ENCODE measurements around the gene ATP2A2. TPM values are rescaled to one million over a fixed set of nuclear protein-coding genes. Genes with fewer than 3 reads are reported as not detected.

ATP2A2 gene
- total and polyA plus RNA-seq, 2 of the 4 experiments (the other 2 are of a cell fraction) = 166 to 225 TPM

- H2AK5ac ChIP-seq (ENCODE audit: low read depth, low read length) = no peak overlapping the region
- dilution Hi-C loops (cut with HindIII; ENCODE audit: low sequenced_read_pairs, unreplicated experiment) = no loop called here
- H4K20me1 ChIP-seq (ENCODE audit: insufficient read depth, low read length) = no peaks in the 10 kb centered on the region; the same call in 1 of the 2 replicates
- ChIA-PET CTCF (no interaction called here), POLR2A (ENCODE audit: unreplicated experiment) (no interaction called here)
- H3K23ac ChIP-seq (ENCODE audit: low read depth, low read length) = no peak overlapping the region
- H4K5ac ChIP-seq (ENCODE audit: low read depth, low read length) = no peak overlapping the region
- peaks cover 13% of the 10 kb centered on the region for H3K4me1 ChIP-seq (ENCODE audit: control insufficient read depth, insufficient read depth, low read length)
- no peak overlapping the region for H3K4me2 ChIP-seq (ENCODE audit: low read depth, low read length)
- no peak overlapping the region for H2AFZ ChIP-seq (replicated peaks; ENCODE audit: low read length, poor library complexity)
- no peaks in the 10 kb centered on the region for H3K9me3 ChIP-seq (ENCODE audit: control insufficient read depth, insufficient read depth, low read length)
- peaks cover 6% of the 10 kb centered on the region; the same call in 1 of the 2 replicates for H3K9me1 ChIP-seq (ENCODE audit: insufficient read depth, low read length)
- in situ Hi-C loops (cut with MboI; ENCODE audit: low sequenced_read_pairs) = no loop called here
- H4K91ac ChIP-seq (ENCODE audit: insufficient read depth, low read depth, low read length) = no peak overlapping the region
- H2BK15ac ChIP-seq (ENCODE audit: low read depth, low read length) = no peak overlapping the region
- no peak overlapping the region for H3K56ac ChIP-seq (ENCODE audit: extremely low read depth, insufficient read depth, low read length)
- TF ChIP-seq BHLHE40 (IDR thresholded peaks at IDR 0.05; ENCODE audit: low read depth, low read length) = no peak
- no peak for TF ChIP-seq MAZ (IDR thresholded peaks at IDR 0.05; ENCODE audit: borderline replicate concordance, low read depth, low read length)
- no peak for TF ChIP-seq MAFK (IDR thresholded peaks at IDR 0.05; ENCODE audit: low read depth, low read length)
- TF ChIP-seq RAD21 (IDR thresholded peaks at IDR 0.05; ENCODE audit: low read length) = no peak
- TF ChIP-seq USF2 (IDR thresholded peaks at IDR 0.05; ENCODE audit: low read depth, low read length) = no peak
- no peak for TF ChIP-seq CHD1 (IDR thresholded peaks at IDR 0.05; ENCODE audit: low read depth, low read length)
- TF ChIP-seq RCOR1 (IDR thresholded peaks at IDR 0.05; ENCODE audit: insufficient replicate concordance, low read length) = no peak
- no peak for TF ChIP-seq CEBPB (IDR thresholded peaks at IDR 0.05; ENCODE audit: low read depth, low read length)
- TF ChIP-seq MXI1 (IDR thresholded peaks at IDR 0.05; ENCODE audit: borderline replicate concordance, low read depth, low read length) = no peak
- TF ChIP-seq, protein P1, sequence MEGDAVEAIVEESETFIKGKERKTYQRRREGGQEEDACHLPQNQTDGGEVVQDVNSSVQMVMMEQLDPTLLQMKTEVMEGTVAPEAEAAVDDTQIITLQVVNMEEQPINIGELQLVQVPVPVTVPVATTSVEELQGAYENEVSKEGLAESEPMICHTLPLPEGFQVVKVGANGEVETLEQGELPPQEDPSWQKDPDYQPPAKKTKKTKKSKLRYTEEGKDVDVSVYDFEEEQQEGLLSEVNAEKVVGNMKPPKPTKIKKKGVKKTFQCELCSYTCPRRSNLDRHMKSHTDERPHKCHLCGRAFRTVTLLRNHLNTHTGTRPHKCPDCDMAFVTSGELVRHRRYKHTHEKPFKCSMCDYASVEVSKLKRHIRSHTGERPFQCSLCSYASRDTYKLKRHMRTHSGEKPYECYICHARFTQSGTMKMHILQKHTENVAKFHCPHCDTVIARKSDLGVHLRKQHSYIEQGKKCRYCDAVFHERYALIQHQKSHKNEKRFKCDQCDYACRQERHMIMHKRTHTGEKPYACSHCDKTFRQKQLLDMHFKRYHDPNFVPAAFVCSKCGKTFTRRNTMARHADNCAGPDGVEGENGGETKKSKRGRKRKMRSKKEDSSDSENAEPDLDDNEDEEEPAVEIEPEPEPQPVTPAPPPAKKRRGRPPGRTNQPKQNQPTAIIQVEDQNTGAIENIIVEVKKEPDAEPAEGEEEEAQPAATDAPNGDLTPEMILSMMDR (conservative IDR thresholded peaks at IDR 0.05; ENCODE audit: low read depth, low read length) = no peak
- no peak for TF ChIP-seq SMC3 (IDR thresholded peaks at IDR 0.05; ENCODE audit: low read depth, low read length)
- no peak for TF ChIP-seq NFE2L2 (IDR thresholded peaks at IDR 0.05; ENCODE audit: low read depth, low read length)
- no peak for TF ChIP-seq FOS (IDR thresholded peaks at IDR 0.05; ENCODE audit: low read depth, low read length)
- TF ChIP-seq, protein P2, sequence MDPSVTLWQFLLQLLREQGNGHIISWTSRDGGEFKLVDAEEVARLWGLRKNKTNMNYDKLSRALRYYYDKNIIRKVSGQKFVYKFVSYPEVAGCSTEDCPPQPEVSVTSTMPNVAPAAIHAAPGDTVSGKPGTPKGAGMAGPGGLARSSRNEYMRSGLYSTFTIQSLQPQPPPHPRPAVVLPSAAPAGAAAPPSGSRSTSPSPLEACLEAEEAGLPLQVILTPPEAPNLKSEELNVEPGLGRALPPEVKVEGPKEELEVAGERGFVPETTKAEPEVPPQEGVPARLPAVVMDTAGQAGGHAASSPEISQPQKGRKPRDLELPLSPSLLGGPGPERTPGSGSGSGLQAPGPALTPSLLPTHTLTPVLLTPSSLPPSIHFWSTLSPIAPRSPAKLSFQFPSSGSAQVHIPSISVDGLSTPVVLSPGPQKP (IDR thresholded peaks at IDR 0.05; ENCODE audit: borderline replicate concordance, low read depth, low read length) = no peak
- TF ChIP-seq RFX5 (IDR thresholded peaks at IDR 0.05; ENCODE audit: low read depth, low read length) = no peak
- no peak for TF ChIP-seq POLR2A (IDR thresholded peaks at IDR 0.05; ENCODE audit: low read depth, low read length)
- no peak overlapping the region for H3K4me3 ChIP-seq (ENCODE audit: insufficient read depth, low read depth, low read length)
- no peak overlapping the region for H2BK5ac ChIP-seq (ENCODE audit: low read depth, low read length, poor library complexity, severe bottlenecking)
- no peak overlapping the region for H3K9ac ChIP-seq (ENCODE audit: low read depth, low read length)
- no peak overlapping the region for H2BK20ac ChIP-seq (ENCODE audit: low read depth, low read length)
- H3K27me3 ChIP-seq (ENCODE audit: control insufficient read depth, insufficient read depth, low read length) = no peaks in the 10 kb centered on the region
- H4K8ac ChIP-seq (ENCODE audit: low read depth in 2 of 2, low read length in 2 of 2) = no peak overlapping the region
- intact Hi-C loops (cut with micrococcal nuclease) = no loop called here
- H3K14ac ChIP-seq (replicated peaks; ENCODE audit: low read depth, low read length) = no peak overlapping the region
- H3K4ac ChIP-seq (ENCODE audit: low read depth, low read length) = no peak overlapping the region
- no peak overlapping the region for H3K18ac ChIP-seq (ENCODE audit: low read depth, low read length)
- H2BK120ac ChIP-seq (ENCODE audit: low read depth, low read length) = no peak overlapping the region
- BruUV-seq (replicated peaks) = no TSS peak
- ATAC-seq (ENCODE audit: low read depth) = no peak
- no peak for DNase-seq
- H3K79me1 ChIP-seq (ENCODE audit: low read depth in 1 of 2, low read length in 2 of 2) = peaks cover 3 to 4% of the 10 kb centered on the region in 2 experiments; a peak in 1 of 4 replicates
- peaks cover 26% of the 10 kb centered on the region for H3K36me3 ChIP-seq (ENCODE audit: control insufficient read depth, insufficient read depth, low read length)
- H3K27ac ChIP-seq (ENCODE audit: insufficient read depth, low read length) = no peak overlapping the region
- WGBS, 2 experiments (ENCODE audit: extremely low coverage in 2 of 2, insufficient read length in 1 of 2) = no CpG with 5 or more reads among the region's 8 CpGs
- no peak overlapping the region for H2AK9ac ChIP-seq (replicated peaks; ENCODE audit: low read depth, low read length, poor library complexity)
Observed at GRCh38 chr12:110369992-110370391, 88.9 kb downstream of the ATP2A2 start.
